Prostate gland (tissue), 2 donors: ENCODE measurements around the gene ADD1.

Experiments
- POLR2A ChIP-seq: fragments of 450-650 bp; IDR thresholded peaks from one replicate; pipeline ENCODE4 v1.6.1; 2016; ENCODE audit warnings: antibody characterized with exemption, mild to moderate bottlenecking
- POLR2AphosphoS5 ChIP-seq: sonication (generic); formaldehyde crosslinking; IDR thresholded peaks from one replicate; pipeline ENCODE4 v1.6.1; 2017; ENCODE audit warnings: antibody characterized with exemption
- TF ChIP-seq, protein P1 (sequence below), 4 experiments: fragments of 200-600 bp in 2 of 4; fragments of 450-650 bp in 2 of 4; sonication (generic) in 2 of 4; IDR thresholded peaks; 1 replicate in 3 of 4; 2 replicates in 1 of 4; pipeline ENCODE4 v1.5.1; 2016 to 2019; ENCODE audit warnings: antibody characterized with exemption in 4 of 4, mild to moderate bottlenecking in 2 of 4, moderate library complexity in 2 of 4

DNA sequence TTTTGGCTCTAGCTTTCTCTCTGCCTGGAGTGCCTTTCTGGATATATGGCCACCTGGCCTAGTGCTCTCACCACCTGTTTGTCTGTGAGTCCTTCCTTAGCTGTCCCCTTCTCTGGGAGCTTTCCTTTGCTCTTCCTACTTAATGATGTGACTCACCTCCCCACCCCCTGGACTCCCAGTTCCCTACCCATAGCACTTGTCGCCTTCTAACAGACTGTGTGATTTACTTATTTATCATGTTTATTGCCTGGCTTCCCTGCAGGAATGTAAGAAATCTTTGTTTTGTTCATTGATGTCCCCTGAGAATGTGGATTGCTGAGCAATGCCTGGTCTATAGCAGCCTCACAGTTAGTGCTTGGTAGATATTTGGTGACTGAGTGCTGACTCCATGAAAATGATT, 18.9 kb downstream of the ADD1 start:
- TF ChIP-seq POLR2AphosphoS5 = no peak
- TF ChIP-seq, protein P1, sequence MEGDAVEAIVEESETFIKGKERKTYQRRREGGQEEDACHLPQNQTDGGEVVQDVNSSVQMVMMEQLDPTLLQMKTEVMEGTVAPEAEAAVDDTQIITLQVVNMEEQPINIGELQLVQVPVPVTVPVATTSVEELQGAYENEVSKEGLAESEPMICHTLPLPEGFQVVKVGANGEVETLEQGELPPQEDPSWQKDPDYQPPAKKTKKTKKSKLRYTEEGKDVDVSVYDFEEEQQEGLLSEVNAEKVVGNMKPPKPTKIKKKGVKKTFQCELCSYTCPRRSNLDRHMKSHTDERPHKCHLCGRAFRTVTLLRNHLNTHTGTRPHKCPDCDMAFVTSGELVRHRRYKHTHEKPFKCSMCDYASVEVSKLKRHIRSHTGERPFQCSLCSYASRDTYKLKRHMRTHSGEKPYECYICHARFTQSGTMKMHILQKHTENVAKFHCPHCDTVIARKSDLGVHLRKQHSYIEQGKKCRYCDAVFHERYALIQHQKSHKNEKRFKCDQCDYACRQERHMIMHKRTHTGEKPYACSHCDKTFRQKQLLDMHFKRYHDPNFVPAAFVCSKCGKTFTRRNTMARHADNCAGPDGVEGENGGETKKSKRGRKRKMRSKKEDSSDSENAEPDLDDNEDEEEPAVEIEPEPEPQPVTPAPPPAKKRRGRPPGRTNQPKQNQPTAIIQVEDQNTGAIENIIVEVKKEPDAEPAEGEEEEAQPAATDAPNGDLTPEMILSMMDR (IDR thresholded peaks at IDR 0.05) = no peak
- TF ChIP-seq POLR2A = no peak
